Measurements from ENCODE around the gene AKAP3. TPM values are rescaled to one million over a fixed set of nuclear protein-coding genes. Genes with fewer than 3 reads are reported as not detected.

The AKAP3 gene
- total and polyA plus RNA-seq, 4 donors, result 0.21 to 2.0 (median 1.0) TPM

DNA sequence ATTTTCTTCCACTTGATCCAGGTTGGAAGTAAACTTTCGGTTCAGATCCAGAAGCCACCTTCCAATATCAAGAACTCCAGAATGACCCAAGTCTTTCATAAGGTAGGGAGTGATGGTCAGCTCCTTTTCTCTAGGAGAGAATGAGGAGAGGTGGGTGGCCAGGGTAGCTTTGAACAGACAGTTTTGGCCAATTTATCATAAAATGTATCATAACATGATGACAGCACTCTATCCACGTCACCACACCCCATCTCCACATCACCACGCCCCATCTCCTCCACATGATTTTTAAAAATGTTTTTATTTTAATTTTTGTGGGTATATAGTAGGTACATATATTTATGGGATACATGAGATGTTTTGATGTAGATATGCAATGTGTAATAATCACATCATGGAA, 59.9 kb downstream of the AKAP3 start:
- H3K9ac ChIP-seq (ENCODE audit: low read depth in 1 of 2, low read length in 2 of 2), result no peak overlapping the region
- H3K36me3 ChIP-seq (ENCODE audit: control insufficient read depth in 4 of 4, insufficient read depth in 3 of 4, low read depth in 1 of 4, low read length in 3 of 4), result no peaks in the 10 kb centered on the region
- no peak for TF ChIP-seq YY1 (IDR thresholded peaks at IDR 0.05)
- TF ChIP-seq, protein P1, sequence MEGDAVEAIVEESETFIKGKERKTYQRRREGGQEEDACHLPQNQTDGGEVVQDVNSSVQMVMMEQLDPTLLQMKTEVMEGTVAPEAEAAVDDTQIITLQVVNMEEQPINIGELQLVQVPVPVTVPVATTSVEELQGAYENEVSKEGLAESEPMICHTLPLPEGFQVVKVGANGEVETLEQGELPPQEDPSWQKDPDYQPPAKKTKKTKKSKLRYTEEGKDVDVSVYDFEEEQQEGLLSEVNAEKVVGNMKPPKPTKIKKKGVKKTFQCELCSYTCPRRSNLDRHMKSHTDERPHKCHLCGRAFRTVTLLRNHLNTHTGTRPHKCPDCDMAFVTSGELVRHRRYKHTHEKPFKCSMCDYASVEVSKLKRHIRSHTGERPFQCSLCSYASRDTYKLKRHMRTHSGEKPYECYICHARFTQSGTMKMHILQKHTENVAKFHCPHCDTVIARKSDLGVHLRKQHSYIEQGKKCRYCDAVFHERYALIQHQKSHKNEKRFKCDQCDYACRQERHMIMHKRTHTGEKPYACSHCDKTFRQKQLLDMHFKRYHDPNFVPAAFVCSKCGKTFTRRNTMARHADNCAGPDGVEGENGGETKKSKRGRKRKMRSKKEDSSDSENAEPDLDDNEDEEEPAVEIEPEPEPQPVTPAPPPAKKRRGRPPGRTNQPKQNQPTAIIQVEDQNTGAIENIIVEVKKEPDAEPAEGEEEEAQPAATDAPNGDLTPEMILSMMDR (IDR thresholded peaks at IDR 0.05; ENCODE audit: low read depth, low read length, missing input control), result no peak
- TF ChIP-seq HNF4A (conservative IDR thresholded peaks at IDR 0.05), result no peak
- no peak for TF ChIP-seq JUND (IDR thresholded peaks at IDR 0.05)
- no peak for TF ChIP-seq HNF4G (IDR thresholded peaks at IDR 0.05)
- TF ChIP-seq EGR1 (IDR thresholded peaks at IDR 0.05; ENCODE audit: low read depth in 2 of 2), result no peak
- TF ChIP-seq FOXA1 (IDR thresholded peaks at IDR 0.05), result no peak
- no peak for TF ChIP-seq TAF1 (conservative IDR thresholded peaks at IDR 0.05)
- TF ChIP-seq, protein P2, sequence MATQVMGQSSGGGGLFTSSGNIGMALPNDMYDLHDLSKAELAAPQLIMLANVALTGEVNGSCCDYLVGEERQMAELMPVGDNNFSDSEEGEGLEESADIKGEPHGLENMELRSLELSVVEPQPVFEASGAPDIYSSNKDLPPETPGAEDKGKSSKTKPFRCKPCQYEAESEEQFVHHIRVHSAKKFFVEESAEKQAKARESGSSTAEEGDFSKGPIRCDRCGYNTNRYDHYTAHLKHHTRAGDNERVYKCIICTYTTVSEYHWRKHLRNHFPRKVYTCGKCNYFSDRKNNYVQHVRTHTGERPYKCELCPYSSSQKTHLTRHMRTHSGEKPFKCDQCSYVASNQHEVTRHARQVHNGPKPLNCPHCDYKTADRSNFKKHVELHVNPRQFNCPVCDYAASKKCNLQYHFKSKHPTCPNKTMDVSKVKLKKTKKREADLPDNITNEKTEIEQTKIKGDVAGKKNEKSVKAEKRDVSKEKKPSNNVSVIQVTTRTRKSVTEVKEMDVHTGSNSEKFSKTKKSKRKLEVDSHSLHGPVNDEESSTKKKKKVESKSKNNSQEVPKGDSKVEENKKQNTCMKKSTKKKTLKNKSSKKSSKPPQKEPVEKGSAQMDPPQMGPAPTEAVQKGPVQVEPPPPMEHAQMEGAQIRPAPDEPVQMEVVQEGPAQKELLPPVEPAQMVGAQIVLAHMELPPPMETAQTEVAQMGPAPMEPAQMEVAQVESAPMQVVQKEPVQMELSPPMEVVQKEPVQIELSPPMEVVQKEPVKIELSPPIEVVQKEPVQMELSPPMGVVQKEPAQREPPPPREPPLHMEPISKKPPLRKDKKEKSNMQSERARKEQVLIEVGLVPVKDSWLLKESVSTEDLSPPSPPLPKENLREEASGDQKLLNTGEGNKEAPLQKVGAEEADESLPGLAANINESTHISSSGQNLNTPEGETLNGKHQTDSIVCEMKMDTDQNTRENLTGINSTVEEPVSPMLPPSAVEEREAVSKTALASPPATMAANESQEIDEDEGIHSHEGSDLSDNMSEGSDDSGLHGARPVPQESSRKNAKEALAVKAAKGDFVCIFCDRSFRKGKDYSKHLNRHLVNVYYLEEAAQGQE (IDR thresholded peaks at IDR 0.05), result no peak
- TF ChIP-seq RAD21 (IDR thresholded peaks at IDR 0.05), result no peak
- TF ChIP-seq ZBTB33 (IDR thresholded peaks at IDR 0.05), result no peak
- TF ChIP-seq GABPA (IDR thresholded peaks at IDR 0.05 in 1 of 2, conservative IDR thresholded peaks at IDR 0.05 in 1 of 2), result no peak
- TF ChIP-seq ATF3 (IDR thresholded peaks at IDR 0.05), result no peak
- TF ChIP-seq SP1 (IDR thresholded peaks at IDR 0.05), result no peak
- TF ChIP-seq MAX (IDR thresholded peaks at IDR 0.05), result no peak
- no peaks in the 10 kb centered on the region for H3K4me1 ChIP-seq (ENCODE audit: control insufficient read depth in 4 of 4, insufficient read depth in 4 of 4, low read length in 3 of 4)
- H3K9me3 ChIP-seq (ENCODE audit: control insufficient read depth in 4 of 4, low read length in 3 of 4), result no peaks in the 10 kb centered on the region
- 93% methylated on average over 3 of the region's 3 CpGs for WGBS
- DNase-seq (ENCODE audit: low spot score), result no peak
- H3K4me3 ChIP-seq (ENCODE audit: low read depth in 1 of 3, low read length in 3 of 3), result no peak overlapping the region
- H3K27me3 ChIP-seq (ENCODE audit: control insufficient read depth in 4 of 4, insufficient read depth in 4 of 4, low read length in 3 of 4), result no peaks in the 10 kb centered on the region
- no peak overlapping the region for H3K27ac ChIP-seq (ENCODE audit: low read depth in 1 of 2, low read length in 2 of 2)

DNA sequence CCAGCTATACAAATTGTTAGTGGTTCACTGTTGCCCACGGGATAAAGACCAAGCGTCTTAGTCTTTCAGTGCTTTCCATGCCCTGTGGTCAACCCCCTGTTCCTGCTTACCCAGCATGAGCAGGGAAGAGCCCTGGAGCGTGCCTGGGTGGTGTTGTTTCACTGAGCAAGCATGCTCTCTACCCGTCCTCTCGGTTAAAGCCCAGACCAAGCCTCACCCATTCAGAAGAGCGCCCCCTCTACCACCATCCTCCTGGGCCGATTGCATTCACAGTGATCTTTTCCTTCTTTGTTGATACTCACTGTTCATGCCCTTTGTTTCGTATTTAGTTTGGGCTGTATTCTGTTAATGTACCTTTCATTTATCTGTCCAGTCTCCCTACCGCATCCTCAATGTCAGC, 61.7 kb downstream of the AKAP3 start:
- no peak overlapping the region for H3K9ac ChIP-seq (ENCODE audit: low read depth in 1 of 2, low read length in 2 of 2)
- H3K9me3 ChIP-seq (ENCODE audit: control insufficient read depth in 4 of 4, low read length in 3 of 4), result no peaks in the 10 kb centered on the region
- H3K4me1 ChIP-seq (ENCODE audit: control insufficient read depth in 4 of 4, insufficient read depth in 4 of 4, low read length in 3 of 4), result no peaks in the 10 kb centered on the region
- H3K4me3 ChIP-seq (ENCODE audit: low read depth in 1 of 3, low read length in 3 of 3), result no peak overlapping the region
- 77% methylated on average over 9 of the region's 9 CpGs for WGBS
- H3K27ac ChIP-seq (ENCODE audit: low read depth in 1 of 2, low read length in 2 of 2), result no peak overlapping the region
- H3K27me3 ChIP-seq (ENCODE audit: control insufficient read depth in 4 of 4, insufficient read depth in 4 of 4, low read length in 3 of 4), result peaks cover 0 to 4% (median 0%) of the 10 kb centered on the region in 4 donors
- DNase-seq (ENCODE audit: low spot score), result no peak
- H3K36me3 ChIP-seq (ENCODE audit: control insufficient read depth in 4 of 4, insufficient read depth in 3 of 4, low read depth in 1 of 4, low read length in 3 of 4), result no peaks in the 10 kb centered on the region
- TF ChIP-seq GABPA (IDR thresholded peaks at IDR 0.05 in 1 of 2, conservative IDR thresholded peaks at IDR 0.05 in 1 of 2) (no peak), EGR1 (IDR thresholded peaks at IDR 0.05; ENCODE audit: low read depth in 2 of 2) (no peak), FOXA1 (IDR thresholded peaks at IDR 0.05) (no peak), RXRA (IDR thresholded peaks at IDR 0.05) (no peak), NR2F2 (IDR thresholded peaks at IDR 0.05) (no peak), MAX (IDR thresholded peaks at IDR 0.05) (no peak), YY1 (IDR thresholded peaks at IDR 0.05) (no peak)
- TF ChIP-seq, protein P2 (IDR thresholded peaks at IDR 0.05), result no peak
- TF ChIP-seq, protein P1 (IDR thresholded peaks at IDR 0.05; ENCODE audit: low read depth, low read length, missing input control), result no peak

Measured in liver (tissue), 9 donors.